ENCODE measurements around the gene TGFB2.
"Not testable (repeated sequence)": the region's sequence is repeated elsewhere in the genome, so short reads cannot be mapped to it uniquely, and the experiment has no call there.

Gene TGFB2

GRCh38 chr1:218314316-218314715, 30.8 kb upstream of the TGFB2 start:
- TF ChIP-seq CTCF (IDR thresholded peaks at IDR 0.05; ENCODE audit: low read depth, low read length) = no peak
- no peak overlapping the region for H3K4me3 ChIP-seq (ENCODE audit: low read depth, low read length)
- in situ Hi-C loops (cut with HindIII; ENCODE audit: low sequenced_read_pairs) = no loop called here
- DNase-seq (ENCODE audit: low read depth, low spot score) = no peak

- TF ChIP-seq CTCF (IDR thresholded peaks at IDR 0.05; ENCODE audit: low read depth, low read length) = no peak
- in situ Hi-C loops (cut with HindIII; ENCODE audit: low sequenced_read_pairs) = no loop called here
- no peak overlapping the region for H3K4me3 ChIP-seq (ENCODE audit: low read depth, low read length)
Measured at GRCh38 chr1:218315638-218316037, 29.5 kb upstream of the TGFB2 start.

GRCh38 chr1:218317061-218317460, 28.1 kb upstream of the TGFB2 start:
- DNase-seq (ENCODE audit: low read depth, low spot score) = no peak
- in situ Hi-C loops (cut with HindIII; ENCODE audit: low sequenced_read_pairs) = no loop called here
- H3K4me3 ChIP-seq (ENCODE audit: low read depth, low read length) = no peak overlapping the region
- TF ChIP-seq CTCF (IDR thresholded peaks at IDR 0.05; ENCODE audit: low read depth, low read length) = no peak

More at GRCh38 chr1:218315638-218316037, 29.5 kb upstream of the TGFB2 start:
- DNase-seq (ENCODE audit: low read depth, low spot score) = no peak

- H3K4me3 ChIP-seq (ENCODE audit: low read depth, low read length); in situ Hi-C loops (cut with HindIII; ENCODE audit: low sequenced_read_pairs); DNase-seq (ENCODE audit: low read depth, low spot score): not testable (repeated sequence)
Measured at GRCh38 chr1:218320182-218320581, 25.0 kb upstream of the TGFB2 start.

GRCh38 chr1:218322762-218323161, 22.4 kb upstream of the TGFB2 start:
- in situ Hi-C loops (cut with HindIII; ENCODE audit: low sequenced_read_pairs) = no loop called here
- no peak for TF ChIP-seq CTCF (IDR thresholded peaks at IDR 0.05; ENCODE audit: low read depth, low read length)
- no peak overlapping the region for H3K4me3 ChIP-seq (ENCODE audit: low read depth, low read length)
- DNase-seq (ENCODE audit: low read depth, low spot score) = no peak

GRCh38 chr1:218323568-218324225, 21.4 kb upstream of the TGFB2 start:
- no peak for DNase-seq (ENCODE audit: low read depth, low spot score)
- no peak for TF ChIP-seq CTCF (IDR thresholded peaks at IDR 0.05; ENCODE audit: low read depth, low read length)
- no peak overlapping the region for H3K4me3 ChIP-seq (ENCODE audit: low read depth, low read length)
- in situ Hi-C loops (cut with HindIII; ENCODE audit: low sequenced_read_pairs) = no loop called here

GRCh38 chr1:218324226-218324580, 20.9 kb upstream of the TGFB2 start:
- TF ChIP-seq CTCF (IDR thresholded peaks at IDR 0.05; ENCODE audit: low read depth, low read length) = no peak
- in situ Hi-C loops (cut with HindIII; ENCODE audit: low sequenced_read_pairs) = no loop called here
- H3K4me3 ChIP-seq (ENCODE audit: low read depth, low read length) = no peak overlapping the region
- DNase-seq (ENCODE audit: low read depth, low spot score) = no peak

Measured in astrocyte of the spinal cord (primary cell).